B cell (primary cell): ENCODE results near the gene HOXD1. TPM values are rescaled to one million over a fixed set of nuclear protein-coding genes. Genes with fewer than 3 reads are reported as not detected.
A peak's percentile ranks its signal among the peaks of the same experiment; 100 is the strongest.

Experiments
- ATAC-seq: fragments of 200-7000 bp; cut with Tn5 transposase; one replicate; pipeline ENCODE4 v1.10.0; 2021; ENCODE audit warnings: low read depth, mild to moderate bottlenecking, moderate number of reproducible peaks, moderate library complexity
- CTCF ChIA-PET: fragments of 350-600 bp; sonication (Branson Sonifier 250); formaldehyde crosslinking; loops from one replicate; lab custom pipeline; 2021; ENCODE audit warnings: antibody characterized with exemption, inconsistent platforms; lab: Charles Lee
- POLR2A ChIA-PET: fragments of 350-600 bp; sonication (Branson Sonifier 250); formaldehyde crosslinking; loops from one replicate; lab custom pipeline; 2021; ENCODE audit warnings: antibody characterized with exemption; lab: Charles Lee
- DNase-seq: peaks from one replicate; pipeline ENCODE4 v3.0.0; 2013
- H2AFZ ChIP-seq: 2 replicates; pipeline ENCODE4 v1.6.1; 2012; ENCODE audit warnings: mild to moderate bottlenecking, low read depth, low read length; ENCODE audit not compliant: insufficient read depth, poor library complexity, severe bottlenecking
- H3K27ac ChIP-seq, 2 donors: 1 replicate in 1 of 2; 2 replicates in 1 of 2; pipeline ENCODE4 v1.5.1; 2012 to 2013; ENCODE audit warnings: low read length in 2 of 2, mild to moderate bottlenecking in 2 of 2, moderate library complexity in 1 of 2
- H3K27me3 ChIP-seq, 4 experiments: fragments of 200-600 bp in 1 of 4; sonication (generic) in 1 of 4; replicated peaks in 1 of 4; 1 replicate in 2 of 4; 2 replicates in 2 of 4; pipeline versions ENCODE4 v1.6.1 to v1.7.0; 2013 to 2016; ENCODE audit warnings: low read length in 3 of 4, mild to moderate bottlenecking in 2 of 4, mixed read lengths in 1 of 4, moderate library complexity in 1 of 4; ENCODE audit not compliant: insufficient read depth in 4 of 4, control insufficient read depth in 3 of 4; ENCODE audit errors: control extremely low read depth in 1 of 4
- H3K36me3 ChIP-seq, 2 experiments: replicated peaks in 1 of 2; 1 replicate in 1 of 2; 2 replicates in 1 of 2; pipeline versions ENCODE4 v1.6.1 to v1.7.1; 2013; ENCODE audit warnings: low read length in 1 of 2; ENCODE audit not compliant: insufficient read depth in 2 of 2, control insufficient read depth in 1 of 2; ENCODE audit errors: control extremely low read depth in 1 of 2, extremely low read depth in 1 of 2
- H3K4me1 ChIP-seq, 2 donors: fragments of 200-600 bp in 1 of 2; sonication (generic) in 1 of 2; 1 replicate in 1 of 2; 2 replicates in 1 of 2; pipeline versions ENCODE4 v1.5.1 to v1.6.1; 2013 to 2017; ENCODE audit warnings: low read length in 2 of 2; ENCODE audit not compliant: control insufficient read depth in 2 of 2, insufficient read depth in 2 of 2
- H3K4me2 ChIP-seq: replicated peaks from 2 replicates; pipeline ENCODE3; 2012; ENCODE audit warnings: mild to moderate bottlenecking, low read depth, low read length; ENCODE audit not compliant: poor library complexity, severe bottlenecking
- H3K4me3 ChIP-seq, 5 experiments: fragments of 200-600 bp in 1 of 5; sonication (generic) in 1 of 5; 1 replicate in 3 of 5; 2 replicates in 2 of 5; pipeline versions ENCODE4 v1.5.1 to v1.7.0; 2011 to 2016; ENCODE audit warnings: low read length in 4 of 5, mild to moderate bottlenecking in 4 of 5, low read depth in 2 of 5, control low read depth in 1 of 5, moderate library complexity in 1 of 5; ENCODE audit not compliant: insufficient read depth in 1 of 5; ENCODE audit errors: control extremely low read depth in 1 of 5, extremely low read depth in 1 of 5
- H3K79me2 ChIP-seq: fragments of 200-600 bp; sonication (generic); one replicate; pipeline ENCODE4 v1.6.0; 2016; ENCODE audit warnings: low read length; ENCODE audit not compliant: control insufficient read depth, insufficient read depth
- H3K9ac ChIP-seq: fragments of 200-600 bp; sonication (generic); 2 replicates; pipeline ENCODE4 v1.6.1; 2017; ENCODE audit warnings: mild to moderate bottlenecking, low read length, moderate library complexity
- H3K9me3 ChIP-seq, 3 donors: one replicate each; pipeline versions ENCODE4 v1.6.1 to v1.7.1; 2013; ENCODE audit warnings: low read length in 2 of 3; ENCODE audit not compliant: control insufficient read depth in 2 of 3, insufficient read depth in 1 of 3; ENCODE audit errors: control extremely low read depth in 1 of 3
- H4K20me1 ChIP-seq: 2 replicates; pipeline ENCODE4 v1.6.0; 2012; ENCODE audit warnings: mild to moderate bottlenecking, low read length; ENCODE audit not compliant: insufficient read depth, control insufficient read depth, poor library complexity, severe bottlenecking
- H3K27ac Mint-ChIP-seq: one replicate; pipeline ENCODE4 v1.8.0; 2021; ENCODE audit warnings: mixed read lengths
- H3K27me3 Mint-ChIP-seq: one replicate; pipeline ENCODE4 v1.8.0; 2021; ENCODE audit warnings: mixed read lengths
- H3K4me1 Mint-ChIP-seq: one replicate; pipeline ENCODE4 v1.8.0; 2021; ENCODE audit warnings: mixed read lengths
- H3K4me3 Mint-ChIP-seq: one replicate; pipeline ENCODE4 v1.8.0; 2021; ENCODE audit warnings: mixed read lengths
- H3K9me3 Mint-ChIP-seq: one replicate; pipeline ENCODE4 v1.8.0; 2022; ENCODE audit warnings: mixed read lengths; ENCODE audit not compliant: insufficient read depth
- EZH2 ChIP-seq: IDR thresholded peaks from 2 replicates; pipeline ENCODE4 v1.6.1; 2012; ENCODE audit warnings: borderline replicate concordance, low read depth, mild to moderate bottlenecking, moderate library complexity, low read length; ENCODE audit not compliant: insufficient read depth, poor library complexity, severe bottlenecking
- WGBS: methylation state at CpG from one replicate; pipeline ENCODE4 v1.1.5; 2013; ENCODE audit warnings: missing lambda C conversion rate; ENCODE audit not compliant: insufficient coverage; 5-methylcytosine and 5-hydroxymethylcytosine counted together
- intact Hi-C: fragments of 100-400 bp; cut with micrococcal nuclease; formaldehyde crosslinking; loops from one replicate; pipeline ENCODE4 v1.10.0; 2022
- polyA plus RNA-seq: library from polyadenylated mRNA; depleted of rRNA; stranded (reverse); fragments of >200 nt; gene quantifications from 2 replicates; pipeline ENCODE4 v1.2.3, GENCODE V29; 2012
- total RNA-seq, 2 donors: library from RNA; stranded (reverse); fragments of 120-200 nt in 1 of 2; gene quantifications; 1 replicate in 1 of 2; 2 replicates in 1 of 2; pipeline versions ENCODE4 v1.2.3 to v1.2.4, GENCODE V29; 2013 to 2022
- TF ChIP-seq, protein P1 (sequence below): fragments of 200-600 bp; IDR thresholded peaks from one replicate; pipeline ENCODE4 v1.8.0; 2022; ENCODE audit warnings: antibody characterized with exemption, mild to moderate bottlenecking

Gene HOXD1
- total and polyA plus RNA-seq, 2 donors (not counting 1 experiment from before 2014, with no cell fraction given): not detected

- peaks cover 80% of the 10 kb centered on the region for H3K27me3 Mint-ChIP-seq
- DNase-seq (no peak), ATAC-seq (no peak)
- Histone ChIP-seq H2AFZ (no peak overlapping the region), H4K20me1 (no peaks in the 10 kb centered on the region), H3K4me3 (peak overlapping the region in 1 of 5 experiments; percentile 32), H3K36me3 (no peaks in the 10 kb centered on the region), H3K9ac (no peak overlapping the region), H3K27me3 (peaks cover 0 to 90% (median 69%) of the 10 kb centered on the region in 4 experiments), H3K4me1 (peaks cover 19 to 40% of the 10 kb centered on the region in 2 donors), H3K4me2 (peak overlapping the region; percentile 58), H3K27ac (no peak overlapping the region), H3K79me2 (no peaks in the 10 kb centered on the region), H3K9me3 (peaks cover 0 to 33% (median 6%) of the 10 kb centered on the region in 3 donors)
- H3K27ac Mint-ChIP-seq: no peak overlapping the region
- CTCF ChIA-PET: interaction anchor here (0.6 to 3.8 kb wide), 16 partner anchors 8 to 1545 kb away, joined by 3 to 26 read pairs (median 4); no protein-coding TSS in a partner anchor
- peak; percentile 16 for TF ChIP-seq EZH2
- TF ChIP-seq, protein P1, sequence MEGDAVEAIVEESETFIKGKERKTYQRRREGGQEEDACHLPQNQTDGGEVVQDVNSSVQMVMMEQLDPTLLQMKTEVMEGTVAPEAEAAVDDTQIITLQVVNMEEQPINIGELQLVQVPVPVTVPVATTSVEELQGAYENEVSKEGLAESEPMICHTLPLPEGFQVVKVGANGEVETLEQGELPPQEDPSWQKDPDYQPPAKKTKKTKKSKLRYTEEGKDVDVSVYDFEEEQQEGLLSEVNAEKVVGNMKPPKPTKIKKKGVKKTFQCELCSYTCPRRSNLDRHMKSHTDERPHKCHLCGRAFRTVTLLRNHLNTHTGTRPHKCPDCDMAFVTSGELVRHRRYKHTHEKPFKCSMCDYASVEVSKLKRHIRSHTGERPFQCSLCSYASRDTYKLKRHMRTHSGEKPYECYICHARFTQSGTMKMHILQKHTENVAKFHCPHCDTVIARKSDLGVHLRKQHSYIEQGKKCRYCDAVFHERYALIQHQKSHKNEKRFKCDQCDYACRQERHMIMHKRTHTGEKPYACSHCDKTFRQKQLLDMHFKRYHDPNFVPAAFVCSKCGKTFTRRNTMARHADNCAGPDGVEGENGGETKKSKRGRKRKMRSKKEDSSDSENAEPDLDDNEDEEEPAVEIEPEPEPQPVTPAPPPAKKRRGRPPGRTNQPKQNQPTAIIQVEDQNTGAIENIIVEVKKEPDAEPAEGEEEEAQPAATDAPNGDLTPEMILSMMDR: no peak
- POLR2A ChIA-PET: no interaction called here
- H3K4me3 Mint-ChIP-seq: no peak overlapping the region
- H3K9me3 Mint-ChIP-seq: no peaks in the 10 kb centered on the region
- 17% methylated on average over 19 of the region's 41 CpGs for WGBS
- intact Hi-C loops: loop anchor here (5.0 kb wide), 1 partner anchor 412 kb away; no protein-coding TSS in a partner anchor
- peaks cover 27% of the 10 kb centered on the region for H3K4me1 Mint-ChIP-seq
These were observed 48.6 kb upstream of the HOXD1 start for GRCh38 chr2:176139661-176140512.
